ENCODE measurements around the gene HIRIP3.
"Not testable (repeated sequence)": the region's sequence is repeated elsewhere in the genome, so short reads cannot be mapped to it uniquely, and the experiment has no call there.

HIRIP3 gene

DNA sequence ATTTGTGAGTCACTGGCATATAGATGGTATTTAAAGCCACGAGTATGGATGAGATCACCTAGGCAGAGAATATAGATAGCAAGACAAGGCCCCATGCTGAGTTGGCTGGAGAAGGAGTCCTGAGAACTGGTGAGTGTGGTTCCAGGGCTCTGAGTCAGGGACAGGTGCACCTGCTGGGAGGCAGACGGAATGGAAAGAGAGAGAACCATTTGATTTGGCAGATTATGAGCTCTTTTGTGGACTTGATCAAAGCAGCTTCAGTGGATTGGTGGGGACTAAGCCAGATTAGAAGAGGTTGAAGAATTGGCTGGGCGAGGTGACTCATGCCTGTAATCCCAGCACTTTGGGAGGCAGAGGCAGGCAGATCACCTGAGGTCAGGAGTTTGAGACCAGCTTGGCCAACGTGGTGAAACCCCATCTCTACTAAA lies 23.3 kb upstream of the HIRIP3 start:
- TF ChIP-seq MYC (IDR thresholded peaks at IDR 0.05; ENCODE audit: low read depth, low read length) (no peak), POLR2A (IDR thresholded peaks at IDR 0.05; ENCODE audit: extremely low read depth, insufficient read length) (no peak)
- TF ChIP-seq, protein P1, sequence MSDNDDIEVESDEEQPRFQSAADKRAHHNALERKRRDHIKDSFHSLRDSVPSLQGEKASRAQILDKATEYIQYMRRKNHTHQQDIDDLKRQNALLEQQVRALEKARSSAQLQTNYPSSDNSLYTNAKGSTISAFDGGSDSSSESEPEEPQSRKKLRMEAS (IDR thresholded peaks at IDR 0.05; ENCODE audit: low read depth, low read length) = no peak
- TF ChIP-seq, protein P2, sequence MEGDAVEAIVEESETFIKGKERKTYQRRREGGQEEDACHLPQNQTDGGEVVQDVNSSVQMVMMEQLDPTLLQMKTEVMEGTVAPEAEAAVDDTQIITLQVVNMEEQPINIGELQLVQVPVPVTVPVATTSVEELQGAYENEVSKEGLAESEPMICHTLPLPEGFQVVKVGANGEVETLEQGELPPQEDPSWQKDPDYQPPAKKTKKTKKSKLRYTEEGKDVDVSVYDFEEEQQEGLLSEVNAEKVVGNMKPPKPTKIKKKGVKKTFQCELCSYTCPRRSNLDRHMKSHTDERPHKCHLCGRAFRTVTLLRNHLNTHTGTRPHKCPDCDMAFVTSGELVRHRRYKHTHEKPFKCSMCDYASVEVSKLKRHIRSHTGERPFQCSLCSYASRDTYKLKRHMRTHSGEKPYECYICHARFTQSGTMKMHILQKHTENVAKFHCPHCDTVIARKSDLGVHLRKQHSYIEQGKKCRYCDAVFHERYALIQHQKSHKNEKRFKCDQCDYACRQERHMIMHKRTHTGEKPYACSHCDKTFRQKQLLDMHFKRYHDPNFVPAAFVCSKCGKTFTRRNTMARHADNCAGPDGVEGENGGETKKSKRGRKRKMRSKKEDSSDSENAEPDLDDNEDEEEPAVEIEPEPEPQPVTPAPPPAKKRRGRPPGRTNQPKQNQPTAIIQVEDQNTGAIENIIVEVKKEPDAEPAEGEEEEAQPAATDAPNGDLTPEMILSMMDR (IDR thresholded peaks at IDR 0.05; ENCODE audit: low read depth, low read length) = no peak
- no peak overlapping the region for H3K4me3 ChIP-seq (ENCODE audit: low read depth, low read length)
- no peak for DNase-seq (ENCODE audit: low read depth)

GRCh38 chr16:30017937-30018336 lies 22.5 kb upstream of the HIRIP3 start:
- H3K4me3 ChIP-seq (ENCODE audit: low read depth, low read length); DNase-seq (ENCODE audit: low read depth): not testable (repeated sequence)

- no peak for DNase-seq (ENCODE audit: low read depth)
- TF ChIP-seq, protein P2 (IDR thresholded peaks at IDR 0.05; ENCODE audit: low read depth, low read length) = no peak
- TF ChIP-seq, protein P1 (IDR thresholded peaks at IDR 0.05; ENCODE audit: low read depth, low read length) = no peak
- TF ChIP-seq MYC (IDR thresholded peaks at IDR 0.05; ENCODE audit: low read depth, low read length) = no peak
- no peak for TF ChIP-seq POLR2A (IDR thresholded peaks at IDR 0.05; ENCODE audit: extremely low read depth, insufficient read length)
- H3K4me3 ChIP-seq (ENCODE audit: low read depth, low read length) = no peak overlapping the region
Measured at GRCh38 chr16:30017277-30017656, 21.9 kb upstream of the HIRIP3 start.

DNA sequence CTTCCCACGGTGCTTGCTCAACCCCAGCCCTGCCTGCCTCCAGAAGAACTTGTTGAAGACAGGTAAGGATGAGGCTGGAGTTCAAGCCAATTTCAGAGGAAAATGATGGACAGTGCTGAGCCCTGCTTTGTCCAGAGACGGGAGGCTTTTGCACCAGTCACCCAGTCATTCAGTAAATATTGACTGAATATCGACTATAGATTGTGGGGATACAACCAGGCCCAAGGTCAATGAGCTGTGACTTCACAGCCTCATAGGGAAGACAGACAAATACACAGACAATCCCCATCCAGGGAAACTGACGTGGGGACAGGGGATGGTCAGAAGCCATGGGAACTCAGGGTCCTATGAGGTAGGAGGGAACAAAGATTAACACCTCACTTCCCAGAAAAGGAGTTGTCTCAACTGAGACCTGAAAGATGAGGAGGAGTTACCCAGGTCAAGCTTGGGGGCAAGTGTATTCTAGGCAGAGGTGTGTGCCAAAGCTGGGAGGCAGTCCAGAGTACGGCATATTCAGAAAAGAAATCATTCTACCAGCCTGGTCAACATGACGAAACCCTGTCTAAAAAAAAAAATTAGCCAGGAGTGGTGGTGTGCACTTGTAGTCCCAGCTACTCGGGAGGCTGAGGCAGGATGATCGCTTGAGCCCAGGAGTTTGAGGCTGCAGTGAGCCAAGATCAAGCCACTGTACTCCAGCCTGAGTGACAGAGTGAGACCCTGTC lies 21.3 kb upstream of the HIRIP3 start:
- no peak overlapping the region for H3K4me3 ChIP-seq (ENCODE audit: low read depth, low read length)
- TF ChIP-seq, protein P2 (IDR thresholded peaks at IDR 0.05; ENCODE audit: low read depth, low read length) = no peak
- no peak for TF ChIP-seq MYC (IDR thresholded peaks at IDR 0.05; ENCODE audit: low read depth, low read length)
- no peak for TF ChIP-seq POLR2A (IDR thresholded peaks at IDR 0.05; ENCODE audit: extremely low read depth, insufficient read length)
- TF ChIP-seq, protein P1 (IDR thresholded peaks at IDR 0.05; ENCODE audit: low read depth, low read length) = no peak
- DNase-seq (ENCODE audit: low read depth) = no peak

GRCh38 chr16:30015450-30015849 lies 20.0 kb upstream of the HIRIP3 start:
- not testable (repeated sequence) for H3K4me3 ChIP-seq (ENCODE audit: low read depth, low read length); DNase-seq (ENCODE audit: low read depth)

GRCh38 chr16:30012598-30012997 lies 17.2 kb upstream of the HIRIP3 start:
- not testable (repeated sequence) for DNase-seq (ENCODE audit: low read depth); H3K4me3 ChIP-seq (ENCODE audit: low read depth, low read length)

DNA sequence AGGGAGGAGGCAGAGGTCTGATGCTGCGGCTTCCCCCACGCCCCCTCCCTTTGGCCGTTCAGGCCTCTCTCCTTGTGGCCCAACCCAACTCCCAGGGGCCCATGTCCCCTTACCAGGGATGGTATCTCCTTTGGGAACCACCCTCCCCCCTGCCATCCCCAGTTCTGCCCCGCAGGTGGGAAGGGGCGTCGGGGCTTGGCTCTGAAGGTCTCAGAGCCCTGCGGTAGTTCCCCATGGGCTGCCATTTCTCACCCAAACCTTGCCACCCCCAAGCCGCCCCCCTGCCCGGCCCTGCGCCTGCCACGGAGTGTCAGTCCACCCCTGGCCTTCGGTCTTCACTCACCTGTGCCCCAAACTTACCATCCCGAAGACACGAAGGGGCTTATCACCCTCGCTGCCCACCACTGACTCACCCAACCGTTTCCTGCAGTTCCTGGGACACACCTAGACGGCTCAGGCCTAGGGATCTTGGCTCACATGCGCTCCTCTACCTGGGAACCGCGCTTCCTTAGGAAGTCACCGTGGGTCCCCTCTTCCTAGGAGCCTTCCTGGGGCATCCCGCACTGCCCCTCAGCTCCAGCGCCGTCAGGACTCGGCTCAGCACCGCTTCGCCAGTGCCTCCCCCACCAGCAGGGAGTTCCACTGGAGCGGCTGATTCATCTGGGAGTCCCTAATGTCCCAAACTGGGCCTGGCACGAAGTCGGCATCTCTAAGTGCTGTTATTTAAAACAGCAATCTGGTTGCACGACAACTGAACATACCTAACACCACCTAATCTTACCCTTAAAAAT lies 16.5 kb upstream of the HIRIP3 start:
- TF ChIP-seq, protein P1 (IDR thresholded peaks at IDR 0.05; ENCODE audit: low read depth, low read length) = no peak
- TF ChIP-seq POLR2A (IDR thresholded peaks at IDR 0.05; ENCODE audit: extremely low read depth, insufficient read length) = no peak
- no peak for DNase-seq (ENCODE audit: low read depth)
- H3K4me3 ChIP-seq (ENCODE audit: low read depth, low read length) = no peak overlapping the region
